Measurements from ENCODE around the gene C10orf120.

The C10orf120 gene

GRCh38 chr10:122688293-122688989, 11.2 kb downstream of the C10orf120 start:
- Mint-ChIP-seq H3K4me1 (ENCODE audit: low read depth) (no peaks in the 10 kb centered on the region), H3K4me3 (no peak overlapping the region), H3K27me3 (ENCODE audit: low read depth) (no peaks in the 10 kb centered on the region), H3K36me3 (ENCODE audit: low read depth) (no peaks in the 10 kb centered on the region), H3K27ac (no peak overlapping the region), H3K9me3 (no peaks in the 10 kb centered on the region)
- DNase-seq (ENCODE audit: low spot score) = no peak

DNA sequence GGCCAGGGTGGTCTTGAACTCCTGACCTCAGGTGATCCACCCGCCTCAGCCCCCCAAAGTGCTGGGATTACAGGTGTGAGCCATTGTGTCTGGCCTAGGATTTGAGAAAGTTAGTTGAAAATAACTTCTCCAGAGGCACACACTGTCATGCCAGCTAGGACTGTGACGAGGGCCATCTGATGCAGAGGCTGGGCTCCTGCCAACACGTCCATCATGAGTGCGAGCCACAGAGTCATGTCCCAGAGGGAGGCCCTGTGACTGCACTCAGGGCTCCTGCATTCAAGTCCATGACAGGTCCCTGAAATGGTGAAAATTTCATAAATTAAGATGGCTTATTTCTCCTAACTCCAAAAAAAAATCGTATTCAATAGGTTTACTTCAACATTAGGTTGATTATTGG, 17.1 kb downstream of the C10orf120 start:
- no peaks in the 10 kb centered on the region for H3K36me3 Mint-ChIP-seq (ENCODE audit: low read depth)
- H3K27ac Mint-ChIP-seq = no peak overlapping the region
- DNase-seq (ENCODE audit: low spot score) = no peak
- no peak overlapping the region for H3K4me3 Mint-ChIP-seq
- H3K27me3 Mint-ChIP-seq (ENCODE audit: low read depth) = no peaks in the 10 kb centered on the region
- no peaks in the 10 kb centered on the region for H3K4me1 Mint-ChIP-seq (ENCODE audit: low read depth)
- no peaks in the 10 kb centered on the region for H3K9me3 Mint-ChIP-seq

- H3K4me3 Mint-ChIP-seq = no peak overlapping the region
- H3K4me1 Mint-ChIP-seq (ENCODE audit: low read depth) = no peaks in the 10 kb centered on the region
- H3K27ac Mint-ChIP-seq = no peak overlapping the region
- no peak for DNase-seq (ENCODE audit: low spot score)
- no peaks in the 10 kb centered on the region for H3K27me3 Mint-ChIP-seq (ENCODE audit: low read depth)
- H3K36me3 Mint-ChIP-seq (ENCODE audit: low read depth) = no peaks in the 10 kb centered on the region
- no peaks in the 10 kb centered on the region for H3K9me3 Mint-ChIP-seq
These were observed 21.4 kb downstream of the C10orf120 start for GRCh38 chr10:122678266-122678665.

GRCh38 chr10:122675278-122675677, 24.4 kb downstream of the C10orf120 start:
- Mint-ChIP-seq H3K4me1 (ENCODE audit: low read depth) (no peaks in the 10 kb centered on the region), H3K36me3 (ENCODE audit: low read depth) (no peaks in the 10 kb centered on the region), H3K27ac (no peak overlapping the region), H3K27me3 (ENCODE audit: low read depth) (no peaks in the 10 kb centered on the region), H3K9me3 (no peaks in the 10 kb centered on the region), H3K4me3 (no peak overlapping the region)
- DNase-seq (ENCODE audit: low spot score) = no peak

- no peaks in the 10 kb centered on the region for H3K36me3 Mint-ChIP-seq (ENCODE audit: low read depth)
- H3K27ac Mint-ChIP-seq = no peak overlapping the region
- no peak for DNase-seq (ENCODE audit: low spot score)
- H3K9me3 Mint-ChIP-seq = no peaks in the 10 kb centered on the region
- H3K4me1 Mint-ChIP-seq (ENCODE audit: low read depth) = no peaks in the 10 kb centered on the region
- H3K4me3 Mint-ChIP-seq = no peak overlapping the region
- H3K27me3 Mint-ChIP-seq (ENCODE audit: low read depth) = no peaks in the 10 kb centered on the region
These were observed 24.9 kb downstream of the C10orf120 start for GRCh38 chr10:122674781-122675180.

GRCh38 chr10:122673731-122674130, 25.9 kb downstream of the C10orf120 start:
- Mint-ChIP-seq H3K4me3 (no peak overlapping the region), H3K27me3 (ENCODE audit: low read depth) (no peaks in the 10 kb centered on the region), H3K36me3 (ENCODE audit: low read depth) (no peaks in the 10 kb centered on the region), H3K27ac (no peak overlapping the region), H3K9me3 (no peaks in the 10 kb centered on the region), H3K4me1 (ENCODE audit: low read depth) (no peaks in the 10 kb centered on the region)
- DNase-seq (ENCODE audit: low spot score) = no peak

GRCh38 chr10:122673269-122673668, 26.4 kb downstream of the C10orf120 start:
- H3K9me3 Mint-ChIP-seq = no peaks in the 10 kb centered on the region
- DNase-seq (ENCODE audit: low spot score) = no peak
- H3K27me3 Mint-ChIP-seq (ENCODE audit: low read depth) = no peaks in the 10 kb centered on the region
- no peaks in the 10 kb centered on the region for H3K36me3 Mint-ChIP-seq (ENCODE audit: low read depth)
- no peak overlapping the region for H3K4me3 Mint-ChIP-seq
- no peak overlapping the region for H3K27ac Mint-ChIP-seq
- H3K4me1 Mint-ChIP-seq (ENCODE audit: low read depth) = no peaks in the 10 kb centered on the region

GRCh38 chr10:122672655-122673054, 27.0 kb downstream of the C10orf120 start:
- H3K36me3 Mint-ChIP-seq (ENCODE audit: low read depth) = no peaks in the 10 kb centered on the region
- H3K4me3 Mint-ChIP-seq = no peak overlapping the region
- DNase-seq (ENCODE audit: low spot score) = no peak
- H3K4me1 Mint-ChIP-seq (ENCODE audit: low read depth) = no peaks in the 10 kb centered on the region
- peaks cover 2% of the 10 kb centered on the region for H3K27me3 Mint-ChIP-seq (ENCODE audit: low read depth)
- no peak overlapping the region for H3K27ac Mint-ChIP-seq
- H3K9me3 Mint-ChIP-seq = no peaks in the 10 kb centered on the region

DNA sequence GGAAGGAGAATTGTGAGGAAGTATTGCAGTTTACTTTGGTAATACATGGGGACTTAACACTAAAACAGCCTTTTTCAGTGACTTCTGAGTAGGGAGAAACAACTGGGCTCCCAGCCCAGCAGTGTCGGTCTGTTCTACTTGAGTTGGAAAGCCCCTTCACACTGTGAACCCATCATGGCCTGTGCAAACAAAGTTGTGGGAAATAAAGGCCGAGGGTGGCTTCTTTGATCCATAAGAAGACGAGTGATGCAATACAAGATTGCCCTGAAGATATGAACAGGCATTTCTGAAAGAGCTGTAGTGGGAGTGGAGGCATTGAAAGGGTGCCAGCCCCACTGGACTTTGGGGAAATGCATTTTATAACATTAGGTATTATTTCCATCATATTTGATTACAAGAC, 28.3 kb downstream of the C10orf120 start:
- H3K4me3 Mint-ChIP-seq = no peak overlapping the region
- H3K36me3 Mint-ChIP-seq (ENCODE audit: low read depth) = no peaks in the 10 kb centered on the region
- DNase-seq (ENCODE audit: low spot score) = no peak
- no peak overlapping the region for H3K27ac Mint-ChIP-seq
- no peaks in the 10 kb centered on the region for H3K4me1 Mint-ChIP-seq (ENCODE audit: low read depth)
- peaks cover 4% of the 10 kb centered on the region for H3K27me3 Mint-ChIP-seq (ENCODE audit: low read depth)
- no peaks in the 10 kb centered on the region for H3K9me3 Mint-ChIP-seq

GRCh38 chr10:122669842-122670241, 29.8 kb downstream of the C10orf120 start:
- no peak for DNase-seq (ENCODE audit: low spot score)
- no peak overlapping the region for H3K4me3 Mint-ChIP-seq
- H3K36me3 Mint-ChIP-seq (ENCODE audit: low read depth) = no peaks in the 10 kb centered on the region
- H3K27ac Mint-ChIP-seq = no peak overlapping the region
- no peaks in the 10 kb centered on the region for H3K4me1 Mint-ChIP-seq (ENCODE audit: low read depth)
- H3K27me3 Mint-ChIP-seq (ENCODE audit: low read depth) = peaks cover 4% of the 10 kb centered on the region
- no peaks in the 10 kb centered on the region for H3K9me3 Mint-ChIP-seq

DNA sequence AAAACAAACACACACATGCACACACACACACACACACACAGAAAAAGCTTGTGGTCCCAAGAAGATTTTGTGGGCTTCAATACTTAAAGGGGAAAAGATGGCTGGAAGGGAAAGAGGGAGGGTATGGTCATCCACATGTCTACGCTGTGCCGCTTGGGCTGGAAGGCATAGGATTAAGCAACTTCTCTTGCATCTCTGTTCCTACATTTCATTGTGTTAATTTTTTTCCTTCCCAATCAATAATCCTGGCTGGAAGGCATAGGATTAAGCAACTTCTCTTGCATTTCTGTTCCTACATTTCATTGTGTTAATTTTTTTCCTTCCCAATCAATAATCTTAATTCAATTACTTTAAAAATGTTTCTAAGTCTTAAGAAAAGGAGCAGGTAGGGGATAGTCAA, 30.6 kb downstream of the C10orf120 start:
- Mint-ChIP-seq H3K36me3 (ENCODE audit: low read depth) (no peaks in the 10 kb centered on the region), H3K4me1 (ENCODE audit: low read depth) (no peaks in the 10 kb centered on the region), H3K27ac (no peak overlapping the region), H3K9me3 (no peaks in the 10 kb centered on the region), H3K4me3 (no peak overlapping the region), H3K27me3 (ENCODE audit: low read depth) (peaks cover 4% of the 10 kb centered on the region)
- DNase-seq (ENCODE audit: low spot score) = no peak

DNA sequence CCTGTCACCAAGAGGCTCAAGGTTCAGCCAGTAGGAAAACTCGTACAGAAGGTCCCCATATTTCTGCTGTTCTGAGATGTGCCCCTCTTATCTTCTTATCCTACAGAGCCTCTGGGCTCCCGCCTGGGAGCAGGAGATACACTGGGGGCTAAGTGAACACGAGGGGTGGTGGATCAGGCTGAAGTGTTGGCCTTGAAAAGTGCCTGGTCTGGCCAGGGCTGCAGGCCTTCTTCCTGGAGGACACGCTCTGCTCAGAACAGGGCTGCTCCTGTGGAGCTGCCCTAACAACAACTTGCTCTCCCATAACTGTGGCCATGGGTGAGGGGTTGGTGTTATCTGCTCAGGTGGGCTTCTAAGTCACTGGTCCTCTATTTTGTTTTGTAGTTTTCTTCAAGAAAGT, 33.7 kb downstream of the C10orf120 start:
- no peak overlapping the region for H3K27ac Mint-ChIP-seq

DNA sequence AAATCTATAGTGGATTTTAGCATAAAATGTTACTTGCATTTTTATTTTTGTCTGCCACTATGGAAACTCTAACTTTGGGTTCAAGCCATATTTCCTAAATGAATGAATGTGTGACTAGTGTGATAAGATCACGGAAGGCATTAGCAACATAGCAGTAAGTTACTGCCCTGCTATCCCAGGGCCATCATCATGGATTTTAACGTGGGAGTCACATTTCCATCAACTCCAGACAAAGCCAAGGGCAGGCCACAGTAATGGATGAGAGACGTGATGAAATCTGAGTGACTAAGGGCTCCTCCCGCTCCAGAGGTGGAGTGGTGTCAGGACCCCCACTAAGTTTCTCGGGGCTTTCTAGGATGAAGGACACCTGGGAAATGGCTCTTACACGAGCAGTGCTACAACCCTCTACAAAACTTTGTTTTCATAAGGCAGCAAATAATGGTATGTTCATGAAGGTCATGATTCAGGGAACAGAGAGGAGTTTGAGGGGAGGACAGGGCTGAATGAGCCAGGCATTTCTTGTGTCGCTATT, 34.3 kb downstream of the C10orf120 start:
- Mint-ChIP-seq H3K4me3 (no peak overlapping the region), H3K4me1 (ENCODE audit: low read depth) (no peaks in the 10 kb centered on the region), H3K27me3 (ENCODE audit: low read depth) (peaks cover 4% of the 10 kb centered on the region), H3K36me3 (ENCODE audit: low read depth) (no peaks in the 10 kb centered on the region), H3K9me3 (no peaks in the 10 kb centered on the region), H3K27ac (no peak overlapping the region)
- DNase-seq (ENCODE audit: low spot score) = no peak

More for the DNA sequence above, 33.7 kb downstream of the C10orf120 start:
- Mint-ChIP-seq H3K4me3 (no peak overlapping the region), H3K9me3 (no peaks in the 10 kb centered on the region), H3K36me3 (ENCODE audit: low read depth) (no peaks in the 10 kb centered on the region), H3K27me3 (ENCODE audit: low read depth) (peaks cover 4% of the 10 kb centered on the region), H3K4me1 (ENCODE audit: low read depth) (no peaks in the 10 kb centered on the region)
- DNase-seq (ENCODE audit: low spot score) = no peak

- H3K4me3 Mint-ChIP-seq = no peak overlapping the region
- no peak overlapping the region for H3K27ac Mint-ChIP-seq
- no peaks in the 10 kb centered on the region for H3K36me3 Mint-ChIP-seq (ENCODE audit: low read depth)
- H3K4me1 Mint-ChIP-seq (ENCODE audit: low read depth) = no peaks in the 10 kb centered on the region
- no peak for DNase-seq (ENCODE audit: low spot score)
- no peaks in the 10 kb centered on the region for H3K9me3 Mint-ChIP-seq
- peaks cover 4% of the 10 kb centered on the region for H3K27me3 Mint-ChIP-seq (ENCODE audit: low read depth)
These were observed 35.1 kb downstream of the C10orf120 start for GRCh38 chr10:122664501-122664900.
